M059J (cell line): Measurements from ENCODE around the gene CPAMD8. TPM values are rescaled to one million over a fixed set of nuclear protein-coding genes. Genes with fewer than 3 reads are reported as not detected.
A peak's percentile ranks its signal among the peaks of the same experiment; 100 is the strongest.

ENCODE experiments used
- DNase-seq: peaks from one replicate; pipeline ENCODE4 v3.0.0-alpha.2; 2012; ENCODE audit warnings: low read depth
- total RNA-seq: library from RNA; depleted of rRNA; stranded (reverse); fragments of >200 nt; shearing (Covaris generic); gene quantifications from 2 replicates; pipeline ENCODE4 v1.2.3, GENCODE V29; 2014; rRNA removed

The CPAMD8 gene
- not detected in 2 replicates for total RNA-seq

GRCh38 chr19:17026706-17027534 lies at the start of gene CPAMD8:
Gene CPAMD8 (minus strand): TSS chr19:17026810. CDS start chr19:17026642, 168 bp downstream.
- no peak for DNase-seq

GRCh38 chr19:17075864-17076542 lies 49.4 kb upstream of the CPAMD8 start:
- DNase-seq, result peak; percentile 50

DNA sequence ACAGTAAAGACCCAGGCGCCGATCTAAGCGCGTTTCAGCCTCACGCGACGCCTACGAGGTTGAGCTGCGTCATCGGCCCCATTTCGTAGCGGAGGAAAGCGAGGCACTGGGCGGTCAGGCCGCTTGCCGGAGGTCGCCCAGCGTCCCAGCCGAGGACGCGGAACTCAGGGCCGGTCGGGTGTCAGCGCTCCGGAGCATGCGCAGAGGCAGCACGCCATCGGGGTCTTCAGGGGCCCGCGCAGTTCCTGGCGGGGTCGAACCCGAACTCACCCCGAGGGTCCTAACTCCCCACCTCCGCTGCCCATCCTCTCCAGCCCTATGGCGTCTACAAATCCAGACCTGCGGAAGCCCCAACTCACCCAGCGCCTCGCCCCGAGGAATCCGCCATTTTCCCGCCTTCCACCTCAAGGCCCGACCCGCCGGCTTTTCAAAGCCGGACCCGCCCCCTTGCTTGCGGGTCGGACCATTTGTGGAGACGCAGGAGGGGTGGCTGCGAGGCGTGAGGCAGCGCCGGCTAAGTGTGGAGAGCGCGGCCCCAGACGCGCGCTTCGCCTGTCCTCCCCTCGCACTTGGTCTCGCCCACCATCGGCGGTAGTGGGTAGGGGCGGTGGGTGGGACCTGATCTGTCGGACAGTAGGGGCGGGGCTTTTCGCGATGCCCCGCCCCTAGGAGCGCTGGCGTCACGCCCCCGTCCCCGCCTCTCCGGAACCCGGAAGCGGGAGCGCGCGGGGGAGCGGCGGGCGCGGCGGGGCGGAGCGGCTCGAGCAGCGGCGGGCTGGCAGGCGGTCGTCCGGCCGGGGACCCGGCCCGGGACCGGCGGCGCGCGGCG lies 48.6 kb upstream of the CPAMD8 start, which contains the start of the genes HAUS8 and MYO9B:
HAUS8 (minus strand) TSS at position 418 of the 829 bp plus-strand sequence; CDS start at position 388, 30 bp downstream.
MYO9B (plus strand) TSS at position 743 of the 829 bp plus-strand sequence. CDS start 25,941 bp downstream, outside the sequence.
- peak; percentile 98 for DNase-seq

- DNase-seq, result no peak
These were observed 48.0 kb upstream of the CPAMD8 start for GRCh38 chr19:17074634-17075034.

DNA sequence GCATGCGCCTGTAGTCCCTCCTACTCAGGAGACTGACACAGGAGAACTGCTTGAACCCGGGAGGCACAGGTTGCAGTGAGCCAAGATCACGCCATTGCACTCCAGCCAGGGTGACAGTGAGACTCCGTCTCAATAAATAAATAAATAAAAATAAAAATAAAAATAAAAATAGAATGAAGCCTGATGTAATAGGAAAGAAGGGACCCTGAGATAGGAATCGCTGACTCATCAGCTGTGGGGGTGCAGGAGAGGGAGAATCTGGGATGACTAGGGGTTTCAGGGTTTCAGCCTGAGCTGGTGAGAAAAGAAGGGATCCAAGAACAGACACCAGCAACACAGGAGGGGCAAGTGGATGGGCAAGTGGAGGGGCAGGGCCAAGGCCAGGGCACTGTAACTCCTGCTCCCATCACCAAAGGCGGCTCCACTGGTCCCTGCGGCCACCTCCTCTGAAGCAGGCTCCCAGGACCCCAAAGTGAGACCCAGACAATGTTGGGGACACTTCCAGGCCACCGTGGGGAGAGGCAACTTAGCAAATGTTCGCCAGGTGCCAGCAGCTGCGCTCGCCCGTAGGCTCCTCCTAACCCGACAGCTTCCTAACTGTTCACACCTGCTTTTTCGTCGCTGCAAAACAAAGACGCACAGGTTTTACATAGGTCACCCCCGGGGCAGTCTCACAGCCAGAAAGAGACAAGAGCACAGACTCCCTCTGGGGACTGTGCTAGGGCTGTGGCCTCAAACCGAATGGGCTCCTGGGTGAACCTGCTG lies 47.4 kb upstream of the CPAMD8 start:
- DNase-seq, result peak; percentile 38

- DNase-seq, result no peak
These were observed 44.3 kb upstream of the CPAMD8 start for GRCh38 chr19:17070912-17071311.

GRCh38 chr19:17070421-17070820 lies 43.8 kb upstream of the CPAMD8 start:
- no peak for DNase-seq

DNA sequence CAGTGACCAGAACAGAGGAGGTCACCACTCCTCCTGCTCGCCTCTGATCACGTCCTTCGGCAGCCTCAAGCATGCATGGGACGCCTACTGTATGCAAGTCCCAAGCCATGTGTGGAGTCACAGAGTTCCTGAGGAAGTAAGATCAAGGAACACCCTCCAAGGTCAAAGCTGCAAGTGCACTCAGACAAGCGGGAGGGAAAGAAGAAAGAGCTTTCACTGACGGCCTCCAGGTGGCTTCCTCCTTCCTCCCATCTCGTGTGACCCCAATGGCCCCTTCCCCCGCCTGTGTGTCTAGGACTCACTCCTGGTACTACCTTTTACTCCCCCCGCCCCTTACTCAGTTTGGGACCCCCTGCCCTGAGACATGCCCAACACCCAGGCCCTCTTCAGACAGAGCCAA lies 42.6 kb upstream of the CPAMD8 start:
- no peak for DNase-seq

DNA sequence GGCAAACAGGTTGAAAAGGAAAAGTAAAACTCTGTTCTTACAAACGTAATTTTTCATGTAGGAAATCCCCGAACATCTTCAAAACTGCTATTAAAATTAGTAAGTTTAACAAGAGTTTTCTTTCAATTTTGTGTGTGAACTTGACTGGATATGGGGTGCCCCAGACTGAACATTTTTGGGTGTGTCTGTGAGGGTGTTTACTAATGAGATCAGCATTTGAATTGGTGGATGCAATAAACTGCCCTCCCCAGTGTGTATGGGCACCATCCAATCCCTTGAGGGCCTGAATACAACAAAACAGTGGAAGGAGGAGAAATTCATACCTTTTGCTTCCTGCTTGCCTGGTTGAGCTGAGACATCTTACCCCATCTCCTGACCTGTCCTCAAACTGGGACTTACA lies 36.8 kb upstream of the CPAMD8 start:
- no peak for DNase-seq

GRCh38 chr19:17061691-17062090 lies 35.1 kb upstream of the CPAMD8 start:
- no peak for DNase-seq

DNA sequence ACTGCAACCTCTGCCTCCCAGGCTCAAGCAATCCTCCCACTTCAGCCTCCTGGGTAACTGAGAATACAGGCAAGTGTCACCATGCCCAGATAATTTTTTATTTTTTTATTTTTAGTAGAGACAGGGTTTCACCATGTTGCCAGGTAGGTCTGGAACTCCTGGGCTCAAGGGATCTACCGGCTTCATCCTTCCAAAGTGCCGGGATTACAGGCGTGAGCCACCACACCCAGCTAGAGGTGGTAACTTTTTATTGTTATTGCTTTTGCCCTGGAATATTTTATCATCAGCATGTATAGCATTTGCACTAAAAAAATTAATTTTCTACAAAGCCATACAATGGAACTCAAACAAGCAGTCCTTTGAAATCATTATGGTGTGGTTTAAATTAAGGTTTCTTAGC lies 34.6 kb upstream of the CPAMD8 start:
- no peak for DNase-seq

DNA sequence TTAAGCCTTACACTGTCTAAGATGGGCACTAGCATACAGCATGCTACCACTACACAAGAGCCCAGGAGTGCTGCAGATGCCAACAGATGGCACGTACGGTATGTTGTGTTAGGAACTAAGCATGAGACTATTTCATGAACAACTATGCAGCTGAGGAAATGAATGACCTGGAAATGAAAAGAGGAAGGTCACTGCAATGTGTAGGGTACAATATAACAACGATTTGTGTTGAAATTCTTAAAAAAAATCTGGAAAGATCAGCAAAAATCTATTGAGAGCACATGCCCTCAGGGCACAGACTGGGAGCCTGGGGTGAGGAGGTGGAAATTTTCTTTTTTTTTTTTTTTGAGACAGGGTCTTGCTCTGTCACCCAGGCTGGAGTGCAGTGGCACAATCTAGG lies 34.2 kb upstream of the CPAMD8 start:
- DNase-seq, result no peak

DNA sequence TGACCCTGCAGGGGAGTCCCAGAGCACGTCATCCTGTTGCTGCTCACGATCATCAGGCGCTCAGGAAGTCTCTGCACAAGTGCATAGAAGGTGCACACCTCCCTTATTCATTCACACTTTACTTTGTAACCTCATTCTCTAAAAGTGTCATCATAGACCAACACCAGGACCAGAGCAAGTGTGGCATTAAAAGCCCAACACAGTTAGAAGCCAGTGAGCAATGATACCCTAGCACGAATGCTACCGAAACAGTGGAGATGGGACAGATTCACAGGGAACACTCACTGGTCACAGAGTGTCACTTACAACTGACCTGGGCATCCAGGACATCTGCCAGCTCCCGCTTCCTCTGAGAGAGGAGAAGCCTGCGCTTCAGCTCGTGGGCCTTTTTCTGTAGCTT lies 31.6 kb upstream of the CPAMD8 start:
- peak; percentile 58 for DNase-seq

- no peak for DNase-seq
These were observed 29.0 kb upstream of the CPAMD8 start for GRCh38 chr19:17055636-17056035.

GRCh38 chr19:17054746-17055145 lies 28.1 kb upstream of the CPAMD8 start:
- DNase-seq, result peak; percentile 24

DNA sequence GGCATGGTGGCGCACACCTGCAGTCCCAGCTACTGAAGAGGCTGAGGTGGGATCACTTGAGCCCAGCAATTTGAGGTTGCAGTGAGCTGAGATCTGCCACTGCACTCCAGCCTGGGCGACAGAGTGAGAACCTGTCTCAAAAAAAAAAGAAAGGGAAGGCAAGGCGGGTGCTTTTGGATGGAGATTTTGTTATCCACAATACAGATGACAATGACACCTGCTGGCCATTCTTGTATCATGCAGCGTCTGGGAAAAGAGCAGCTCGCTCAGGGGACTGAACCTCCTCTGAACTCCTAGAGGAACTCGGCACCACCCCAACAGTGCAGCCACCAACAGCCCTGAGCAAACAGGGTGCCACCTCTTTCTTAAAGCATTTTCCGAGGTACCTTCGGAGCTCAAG lies 25.8 kb upstream of the CPAMD8 start:
- DNase-seq, result peak; percentile 43

DNA sequence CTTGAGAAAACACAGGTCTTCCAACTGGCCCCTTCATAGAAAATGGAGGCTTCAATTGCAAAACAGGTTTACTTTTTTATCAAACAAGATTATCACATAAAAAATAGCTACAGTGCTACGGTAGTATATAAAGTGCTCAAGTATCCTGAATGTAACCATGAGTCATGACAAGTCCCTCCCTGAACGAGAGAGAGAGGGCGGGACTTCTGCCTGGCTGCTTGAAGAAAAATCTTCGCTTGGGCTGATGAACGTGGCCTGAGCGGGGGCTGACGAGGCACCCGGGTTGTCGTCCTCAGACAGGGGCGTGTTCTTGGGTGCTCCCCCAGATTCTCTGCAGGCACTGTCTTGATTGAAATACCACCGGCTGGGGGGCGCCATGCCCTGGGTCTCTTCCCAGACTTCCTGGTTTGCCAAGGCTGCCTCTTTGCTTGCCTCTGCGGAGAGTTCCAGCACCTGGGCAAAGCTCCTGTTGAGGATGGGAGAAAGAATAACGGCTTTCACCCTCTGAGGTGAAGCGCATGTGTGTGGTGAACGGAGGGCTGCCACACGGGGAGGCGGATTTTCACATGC lies 23.2 kb upstream of the CPAMD8 start:
- peak; percentile 40 for DNase-seq

DNA sequence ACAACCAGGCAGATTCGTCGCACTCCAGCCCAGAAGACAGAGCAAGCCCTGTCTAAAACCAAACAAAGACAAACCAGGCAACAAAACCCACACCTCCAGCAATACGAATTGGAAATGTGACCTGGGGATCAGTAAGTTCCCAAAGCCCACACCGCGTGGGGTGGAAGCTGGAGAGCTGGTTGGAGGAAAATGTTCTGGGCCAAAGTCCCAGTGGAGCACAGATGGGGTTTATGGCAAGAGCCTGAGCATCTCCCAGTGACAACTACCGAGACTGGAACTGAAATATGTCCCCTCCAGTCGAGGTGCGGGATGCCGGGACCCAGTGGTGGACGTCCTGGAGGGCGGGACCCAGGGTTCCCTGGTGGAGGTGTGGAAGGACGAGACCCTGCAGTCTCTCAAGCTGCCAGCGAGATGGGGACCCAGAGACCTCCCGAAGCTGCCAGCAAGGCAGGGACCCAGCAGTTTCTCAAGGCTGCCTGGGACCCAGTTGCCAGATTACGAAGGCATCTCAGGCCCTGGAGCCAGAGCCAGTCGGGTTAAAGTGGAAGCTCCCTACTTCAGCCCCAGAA lies 22.4 kb upstream of the CPAMD8 start:
- no peak for DNase-seq

DNA sequence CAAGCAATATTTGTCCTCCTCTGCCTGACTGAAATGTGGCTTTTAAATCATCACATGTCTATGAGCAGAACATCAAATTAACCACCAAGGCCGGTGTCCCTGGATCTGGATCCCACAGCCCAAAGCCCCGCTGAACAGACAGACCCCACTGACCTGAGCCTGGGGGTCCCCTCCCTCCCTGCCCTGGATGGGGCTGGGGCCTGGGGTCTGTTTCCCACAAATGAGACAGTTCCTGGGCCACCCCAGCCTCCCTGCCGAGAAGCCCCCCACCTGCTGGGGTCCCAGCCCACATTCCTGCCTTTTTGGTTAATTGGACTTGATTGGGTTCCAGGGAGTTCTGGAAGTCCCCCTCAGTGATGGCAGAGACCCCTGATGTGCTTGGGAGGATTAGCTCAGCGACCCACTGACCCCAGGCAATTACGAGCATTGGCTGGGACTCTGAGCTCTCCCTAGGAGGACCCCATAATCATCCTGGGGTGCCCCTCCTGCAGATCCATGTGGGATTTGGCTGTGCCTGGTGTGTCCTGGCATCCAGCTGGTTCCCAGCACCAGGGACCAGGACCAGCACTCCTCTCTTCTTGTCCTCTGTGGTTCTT lies 19.4 kb upstream of the CPAMD8 start:
- DNase-seq, result no peak

GRCh38 chr19:17043744-17044143 lies 17.1 kb upstream of the CPAMD8 start:
- no peak for DNase-seq
